Measurements from ENCODE around the gene KRTAP2-3. TPM values are rescaled to one million over a fixed set of nuclear protein-coding genes. Genes with fewer than 3 reads are reported as not detected.

The KRTAP2-3 gene
- total RNA-seq, 1 experiment from 2014 or later: 6.3 TPM

DNA sequence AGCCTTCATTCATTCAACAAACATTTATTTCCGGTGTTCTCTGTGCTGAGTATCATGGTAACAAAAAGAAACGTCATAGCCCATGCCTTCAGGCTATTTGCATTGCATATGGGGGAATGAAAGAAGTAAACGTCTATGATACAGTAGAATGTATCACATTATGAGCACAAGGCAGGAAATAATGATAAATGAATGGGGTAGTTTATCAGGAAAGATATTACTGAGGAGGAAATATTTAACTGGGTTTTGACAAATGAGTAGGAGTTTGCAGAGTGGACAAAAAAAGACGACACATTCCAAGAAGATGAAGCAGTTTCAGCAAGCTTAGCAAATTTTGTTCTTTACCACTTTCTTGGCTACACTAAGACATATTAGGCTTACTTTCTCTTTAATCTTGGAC lies 22.7 kb upstream of the KRTAP2-3 start:
- Histone ChIP-seq H3K79me2 (ENCODE audit: insufficient read depth, low read length) (peaks cover 58% of the 10 kb centered on the region), H3K9ac (ENCODE audit: low read length) (peak overlapping the region; percentile 20; the same call in 1 of the 2 replicates), H4K20me1 (ENCODE audit: insufficient read depth) (no peaks in the 10 kb centered on the region), H3K9me2 (ENCODE audit: insufficient read depth) (no peaks in the 10 kb centered on the region), H3K27ac (ENCODE audit: low read depth, low read length) (peak overlapping the region; percentile 67; the same call in 1 of the 2 replicates), H3K4me1 (ENCODE audit: control insufficient read depth in 1 of 2, insufficient read depth in 2 of 2, low read length in 2 of 2) (peaks cover 20 to 57% of the 10 kb centered on the region in 2 experiments), H3K27me3 (ENCODE audit: insufficient read depth, low read length) (no peaks in the 10 kb centered on the region), H3K4me2 (ENCODE audit: low read length) (peak overlapping the region; percentile 24), H3K9me3 (ENCODE audit: control insufficient read depth in 1 of 2, insufficient read depth in 1 of 2, low read depth in 1 of 2, low read length in 2 of 2) (no peaks in the 10 kb centered on the region), H2AFZ (ENCODE audit: low read depth, low read length, poor library complexity, severe bottlenecking) (no peak overlapping the region), H3K36me3 (ENCODE audit: control insufficient read depth in 1 of 2, insufficient read depth in 2 of 2, low read length in 2 of 2) (peaks cover 0 to 38% of the 10 kb centered on the region in 2 experiments; a peak in 2 of 4 replicates), H3K4me3 (replicated peaks in 1 of 2; ENCODE audit: low read depth in 1 of 2, low read length in 2 of 2) (peak overlapping the region in 1 of 2 experiments; percentile 14; a peak in 1 of 4 replicates)
- POLR2A ChIA-PET: no interaction called here
- BruUV-seq (replicated peaks): TSS peak; percentile 49
- ATAC-seq (no peak), DNase-seq (ENCODE audit: low read depth, low spot score) (no peak)
- CTCF ChIA-PET: no interaction called here
- TF ChIP-seq CBX3 (IDR thresholded peaks at IDR 0.05; ENCODE audit: low read depth): no peak
- no peak for TF ChIP-seq RAD21 (IDR thresholded peaks at IDR 0.05; ENCODE audit: low read depth)
- TF ChIP-seq JUND (IDR thresholded peaks at IDR 0.05): no peak
- TF ChIP-seq EZH2phosphoT487 (IDR thresholded peaks at IDR 0.05; ENCODE audit: borderline replicate concordance): no peak
- TF ChIP-seq, protein P1, sequence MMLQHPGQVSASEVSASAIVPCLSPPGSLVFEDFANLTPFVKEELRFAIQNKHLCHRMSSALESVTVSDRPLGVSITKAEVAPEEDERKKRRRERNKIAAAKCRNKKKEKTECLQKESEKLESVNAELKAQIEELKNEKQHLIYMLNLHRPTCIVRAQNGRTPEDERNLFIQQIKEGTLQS (IDR thresholded peaks at IDR 0.05): no peak
- TF ChIP-seq, protein P2, sequence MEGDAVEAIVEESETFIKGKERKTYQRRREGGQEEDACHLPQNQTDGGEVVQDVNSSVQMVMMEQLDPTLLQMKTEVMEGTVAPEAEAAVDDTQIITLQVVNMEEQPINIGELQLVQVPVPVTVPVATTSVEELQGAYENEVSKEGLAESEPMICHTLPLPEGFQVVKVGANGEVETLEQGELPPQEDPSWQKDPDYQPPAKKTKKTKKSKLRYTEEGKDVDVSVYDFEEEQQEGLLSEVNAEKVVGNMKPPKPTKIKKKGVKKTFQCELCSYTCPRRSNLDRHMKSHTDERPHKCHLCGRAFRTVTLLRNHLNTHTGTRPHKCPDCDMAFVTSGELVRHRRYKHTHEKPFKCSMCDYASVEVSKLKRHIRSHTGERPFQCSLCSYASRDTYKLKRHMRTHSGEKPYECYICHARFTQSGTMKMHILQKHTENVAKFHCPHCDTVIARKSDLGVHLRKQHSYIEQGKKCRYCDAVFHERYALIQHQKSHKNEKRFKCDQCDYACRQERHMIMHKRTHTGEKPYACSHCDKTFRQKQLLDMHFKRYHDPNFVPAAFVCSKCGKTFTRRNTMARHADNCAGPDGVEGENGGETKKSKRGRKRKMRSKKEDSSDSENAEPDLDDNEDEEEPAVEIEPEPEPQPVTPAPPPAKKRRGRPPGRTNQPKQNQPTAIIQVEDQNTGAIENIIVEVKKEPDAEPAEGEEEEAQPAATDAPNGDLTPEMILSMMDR (IDR thresholded peaks at IDR 0.05 in 2 of 3, conservative IDR thresholded peaks at IDR 0.05 in 1 of 3; ENCODE audit: borderline replicate concordance in 1 of 3, insufficient read depth in 1 of 3, low read depth in 2 of 3, low read length in 2 of 3): no peak
- no peak for TF ChIP-seq SIN3A (IDR thresholded peaks at IDR 0.05; ENCODE audit: low read depth)
- TF ChIP-seq FOSL1 (IDR thresholded peaks at IDR 0.05; ENCODE audit: low read depth): no peak
- TF ChIP-seq, protein P3, sequence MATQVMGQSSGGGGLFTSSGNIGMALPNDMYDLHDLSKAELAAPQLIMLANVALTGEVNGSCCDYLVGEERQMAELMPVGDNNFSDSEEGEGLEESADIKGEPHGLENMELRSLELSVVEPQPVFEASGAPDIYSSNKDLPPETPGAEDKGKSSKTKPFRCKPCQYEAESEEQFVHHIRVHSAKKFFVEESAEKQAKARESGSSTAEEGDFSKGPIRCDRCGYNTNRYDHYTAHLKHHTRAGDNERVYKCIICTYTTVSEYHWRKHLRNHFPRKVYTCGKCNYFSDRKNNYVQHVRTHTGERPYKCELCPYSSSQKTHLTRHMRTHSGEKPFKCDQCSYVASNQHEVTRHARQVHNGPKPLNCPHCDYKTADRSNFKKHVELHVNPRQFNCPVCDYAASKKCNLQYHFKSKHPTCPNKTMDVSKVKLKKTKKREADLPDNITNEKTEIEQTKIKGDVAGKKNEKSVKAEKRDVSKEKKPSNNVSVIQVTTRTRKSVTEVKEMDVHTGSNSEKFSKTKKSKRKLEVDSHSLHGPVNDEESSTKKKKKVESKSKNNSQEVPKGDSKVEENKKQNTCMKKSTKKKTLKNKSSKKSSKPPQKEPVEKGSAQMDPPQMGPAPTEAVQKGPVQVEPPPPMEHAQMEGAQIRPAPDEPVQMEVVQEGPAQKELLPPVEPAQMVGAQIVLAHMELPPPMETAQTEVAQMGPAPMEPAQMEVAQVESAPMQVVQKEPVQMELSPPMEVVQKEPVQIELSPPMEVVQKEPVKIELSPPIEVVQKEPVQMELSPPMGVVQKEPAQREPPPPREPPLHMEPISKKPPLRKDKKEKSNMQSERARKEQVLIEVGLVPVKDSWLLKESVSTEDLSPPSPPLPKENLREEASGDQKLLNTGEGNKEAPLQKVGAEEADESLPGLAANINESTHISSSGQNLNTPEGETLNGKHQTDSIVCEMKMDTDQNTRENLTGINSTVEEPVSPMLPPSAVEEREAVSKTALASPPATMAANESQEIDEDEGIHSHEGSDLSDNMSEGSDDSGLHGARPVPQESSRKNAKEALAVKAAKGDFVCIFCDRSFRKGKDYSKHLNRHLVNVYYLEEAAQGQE (IDR thresholded peaks at IDR 0.05; ENCODE audit: low read depth): no peak
- TF ChIP-seq ZNF274 (IDR thresholded peaks at IDR 0.05; ENCODE audit: low read depth, low read length): no peak
- TF ChIP-seq, protein P4, sequence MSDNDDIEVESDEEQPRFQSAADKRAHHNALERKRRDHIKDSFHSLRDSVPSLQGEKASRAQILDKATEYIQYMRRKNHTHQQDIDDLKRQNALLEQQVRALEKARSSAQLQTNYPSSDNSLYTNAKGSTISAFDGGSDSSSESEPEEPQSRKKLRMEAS (IDR thresholded peaks at IDR 0.05): no peak
- no peak for TF ChIP-seq SP1 (IDR thresholded peaks at IDR 0.05; ENCODE audit: low read depth)
- no peak for TF ChIP-seq SRF (IDR thresholded peaks at IDR 0.05; ENCODE audit: low read depth)
- no peak for TF ChIP-seq ELF1 (IDR thresholded peaks at IDR 0.05; ENCODE audit: borderline replicate concordance, low read depth)
- TF ChIP-seq TCF7L2 (IDR thresholded peaks at IDR 0.05; ENCODE audit: borderline replicate concordance, extremely low read depth, insufficient read depth, insufficient read length): no peak
- RAD21 ChIA-PET (ENCODE audit: low non-redundant PET in 1 of 2, low total read pairs in 2 of 2, uncharacterized antibody in 2 of 2, unreplicated experiment in 2 of 2): no interaction called here
- intact Hi-C loops (cut with micrococcal nuclease): no loop called here

Measured in HCT116 (cell line).